ENCODE data around the gene TMEM44.
A peak's percentile ranks its signal among the peaks of the same experiment; 100 is the strongest.
"Not testable (repeated sequence)": the region's sequence is repeated elsewhere in the genome, so short reads cannot be mapped to it uniquely, and the experiment has no call there.

TMEM44 gene

GRCh38 chr3:194638991-194639605 is 5.9 kb upstream of the TMEM44 start:
- DNase-seq: no peak

GRCh38 chr3:194637541-194638400 is 4.6 kb upstream of the TMEM44 start:
- no peak for DNase-seq

- no peak for DNase-seq
Measured at GRCh38 chr3:194637066-194637465, 3.8 kb upstream of the TMEM44 start.

GRCh38 chr3:194632809-194633348 is 340 bp downstream of the TMEM44 start:
- DNase-seq: peak in 1 of 2 experiments; percentile 45

- no peak for DNase-seq
Measured at GRCh38 chr3:194632226-194632808, 902 bp downstream of the TMEM44 start.

- no peak for DNase-seq
Measured at GRCh38 chr3:194631696-194632095, 1.5 kb downstream of the TMEM44 start.

GRCh38 chr3:194630681-194631080 is 2.5 kb downstream of the TMEM44 start:
- DNase-seq: not testable (repeated sequence)

GRCh38 chr3:194624956-194625355 is 8.3 kb downstream of the TMEM44 start:
- no peak for DNase-seq

- DNase-seq: no peak
Measured at GRCh38 chr3:194623449-194624290, 9.5 kb downstream of the TMEM44 start.

GRCh38 chr3:194622621-194623340 is 10.4 kb downstream of the TMEM44 start:
- no peak for DNase-seq

GRCh38 chr3:194621947-194622346 is 11.3 kb downstream of the TMEM44 start:
- DNase-seq: no peak

- no peak for DNase-seq
Measured at GRCh38 chr3:194620196-194620595, 13.0 kb downstream of the TMEM44 start.

GRCh38 chr3:194619741-194620140 is 13.5 kb downstream of the TMEM44 start:
- DNase-seq: no peak

GRCh38 chr3:194618858-194619608 is 14.2 kb downstream of the TMEM44 start:
- no peak for DNase-seq

GRCh38 chr3:194617827-194618226 is 15.4 kb downstream of the TMEM44 start:
- no peak for DNase-seq

GRCh38 chr3:194617143-194617671 is 16.0 kb downstream of the TMEM44 start:
- no peak for DNase-seq

GRCh38 chr3:194615226-194615625 is 18.0 kb downstream of the TMEM44 start:
- no peak for DNase-seq

- DNase-seq: no peak
Measured at GRCh38 chr3:194612221-194612620, 21.0 kb downstream of the TMEM44 start.

GRCh38 chr3:194610689-194611088 is 22.5 kb downstream of the TMEM44 start:
- DNase-seq: no peak

GRCh38 chr3:194609601-194610000 is 23.6 kb downstream of the TMEM44 start:
- no peak for DNase-seq

- no peak for DNase-seq
Measured at GRCh38 chr3:194608981-194609380, 24.2 kb downstream of the TMEM44 start.
